Keratinocyte (primary cell): Measurements from ENCODE around the gene C11orf24.

Experiments
- CTCF ChIP-seq, 3 experiments: IDR thresholded peaks in 1 of 3; conservative IDR thresholded peaks in 1 of 3; optimal IDR thresholded peaks in 1 of 3; 2 replicates in 2 of 3; 3 replicates in 1 of 3; pipeline versions ENCODE3 to v1.5.1; 2011; ENCODE audit warnings: low read length in 3 of 3, mild to moderate bottlenecking in 3 of 3, moderate library complexity in 2 of 3, control low read depth in 1 of 3, inconsistent platforms in 1 of 3; ENCODE audit not compliant: insufficient read depth in 2 of 3; ENCODE audit errors: extremely low read depth in 1 of 3
- EZH2 ChIP-seq: IDR thresholded peaks from one replicate; pipeline ENCODE4 v1.6.1; 2012; ENCODE audit warnings: inconsistent platforms, mild to moderate bottlenecking, low read length, moderate library complexity

GRCh38 chr11:68276861-68277260 is 5.1 kb upstream of the C11orf24 start:
- TF ChIP-seq CTCF (optimal IDR thresholded peaks at IDR 0.05 in 1 of 3, IDR thresholded peaks at IDR 0.05 in 1 of 3, conservative IDR thresholded peaks at IDR 0.05 in 1 of 3; ENCODE audit: extremely low read depth in 1 of 3, insufficient read depth in 2 of 3, low read length in 3 of 3) (no peak), EZH2 (no peak)
